ENCODE results near the gene IL1R2.

IL1R2 gene

GRCh38 chr2:102044235-102044896 lies 52.6 kb downstream of the IL1R2 start:
- no peak for DNase-seq (ENCODE audit: low read depth)
- no peak for TF ChIP-seq CTCF (IDR thresholded peaks at IDR 0.05; ENCODE audit: insufficient read depth, low read depth, low read length, missing control alignments)
- no peak overlapping the region for H3K4me3 ChIP-seq (ENCODE audit: low read depth, low read length)

- no peak for TF ChIP-seq CTCF (IDR thresholded peaks at IDR 0.05; ENCODE audit: insufficient read depth, low read depth, low read length, missing control alignments)
- H3K4me3 ChIP-seq (ENCODE audit: low read depth, low read length) = no peak overlapping the region
- DNase-seq (ENCODE audit: low read depth) = no peak
Measured at GRCh38 chr2:102044967-102045489, 53.3 kb downstream of the IL1R2 start.

GRCh38 chr2:102045697-102046096 lies 53.9 kb downstream of the IL1R2 start:
- no peak for TF ChIP-seq CTCF (IDR thresholded peaks at IDR 0.05; ENCODE audit: insufficient read depth, low read depth, low read length, missing control alignments)
- no peak overlapping the region for H3K4me3 ChIP-seq (ENCODE audit: low read depth, low read length)
- no peak for DNase-seq (ENCODE audit: low read depth)

GRCh38 chr2:102046135-102046986 lies 54.6 kb downstream of the IL1R2 start:
- no peak for TF ChIP-seq CTCF (IDR thresholded peaks at IDR 0.05; ENCODE audit: insufficient read depth, low read depth, low read length, missing control alignments)
- no peak overlapping the region for H3K4me3 ChIP-seq (ENCODE audit: low read depth, low read length)
- no peak for DNase-seq (ENCODE audit: low read depth)

- DNase-seq (ENCODE audit: low read depth) = no peak
- H3K4me3 ChIP-seq (ENCODE audit: low read depth, low read length) = no peak overlapping the region
- TF ChIP-seq CTCF (IDR thresholded peaks at IDR 0.05; ENCODE audit: insufficient read depth, low read depth, low read length, missing control alignments) = no peak
Measured at GRCh38 chr2:102048465-102048864, 56.7 kb downstream of the IL1R2 start.

GRCh38 chr2:102049756-102050443 lies 58.1 kb downstream of the IL1R2 start:
- H3K4me3 ChIP-seq (ENCODE audit: low read depth, low read length) = no peak overlapping the region
- no peak for DNase-seq (ENCODE audit: low read depth)
- no peak for TF ChIP-seq CTCF (IDR thresholded peaks at IDR 0.05; ENCODE audit: insufficient read depth, low read depth, low read length, missing control alignments)

Measured in GM12865 (cell line).